ENCODE results near the gene LPIN1.

DNA sequence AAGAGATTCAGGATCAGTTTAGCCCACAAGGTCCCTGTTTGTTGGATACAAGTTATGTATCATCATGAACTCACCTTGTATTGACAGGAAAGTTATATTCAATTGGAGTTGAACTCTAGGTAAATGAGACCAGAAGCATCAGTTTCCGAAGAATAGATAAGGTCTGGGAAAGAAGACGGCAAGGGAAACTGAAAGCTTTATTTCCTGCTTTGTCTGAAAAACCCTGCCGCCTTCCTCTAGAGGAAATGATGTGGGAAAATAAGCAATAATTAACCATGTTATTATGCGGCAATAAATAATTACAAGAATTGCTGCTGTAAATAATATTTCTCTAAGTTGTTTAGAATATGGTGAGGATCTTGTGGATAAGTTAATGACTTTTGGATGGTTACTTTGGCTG is 32.0 kb downstream of the LPIN1 start:
- TF ChIP-seq EZH2 (IDR thresholded peaks at IDR 0.05; ENCODE audit: insufficient read depth, low read length) = no peak
- TF ChIP-seq CTCF (IDR thresholded peaks at IDR 0.05; ENCODE audit: insufficient read depth, low read depth, low read length) = no peak
